HCT116 (cell line): ENCODE results near the gene GNB5. TPM values are rescaled to one million over a fixed set of nuclear protein-coding genes. Genes with fewer than 3 reads are reported as not detected.

Experiments
- ATAC-seq: fragments of 200-7000 bp; cut with Tn5 transposase; 2 replicates; pipeline ENCODE4 v1.9.1; 2020; ENCODE audit warnings: mild to moderate bottlenecking, moderate library complexity
- BruUV-seq: library from RNA; stranded (reverse); fragments of 400-500 nt; replicated peaks from 2 replicates; lab custom pipeline; 2021; lab: Mats Ljungman, UMichigan
- CTCF ChIA-PET: fragments of 300-600 bp; sonication (Branson Sonifier 250); formaldehyde crosslinking; loops from one replicate; lab custom pipeline; 2021; ENCODE audit warnings: antibody characterized with exemption; lab: Charles Lee
- POLR2A ChIA-PET: fragments of 300-600, 350-600 bp; sonication (Branson Sonifier 250); formaldehyde crosslinking; loops from one replicate; lab custom pipeline; 2021; ENCODE audit warnings: antibody characterized with exemption; lab: Charles Lee
- RAD21 ChIA-PET, 2 experiments: fragments of 300-600 bp; sonication (Branson Sonifier 250); formaldehyde crosslinking; loops; one replicate each; lab custom pipeline; 2023; ENCODE audit warnings: low total read pairs in 2 of 2; ENCODE audit not compliant: uncharacterized antibody in 2 of 2, unreplicated experiment in 2 of 2, low non-redundant PET in 1 of 2; lab: Charles Lee
- DNase-seq: peaks from one replicate; pipeline ENCODE4 v3.0.0-alpha.2; 2010; ENCODE audit warnings: low read depth, low spot score
- H2AFZ ChIP-seq: fragments of 200-600 bp; shearing (Covaris generic), sonication (generic); 2 replicates; pipeline ENCODE4 v1.6.1; 2017; ENCODE audit warnings: low read depth, mixed run types, mixed read lengths, antibody characterized with exemption, low read length; ENCODE audit not compliant: poor library complexity, severe bottlenecking
- H3K27ac ChIP-seq: 2 replicates; pipeline ENCODE4 v1.5.1; 2012; ENCODE audit warnings: low read depth, low read length
- H3K27me3 ChIP-seq: fragments of 200-600 bp; sonication (generic); 2 replicates; pipeline ENCODE4 v1.6.1; 2016; ENCODE audit warnings: mixed run types, low read length, mixed read lengths; ENCODE audit not compliant: insufficient read depth
- H3K36me3 ChIP-seq, 2 experiments: fragments of 200-500 bp in 1 of 2; fragments of 200-600 bp in 1 of 2; sonication (Bioruptor generic) in 1 of 2; sonication (generic) in 1 of 2; 2 replicates each; pipeline versions ENCODE4 v1.5.1 to v1.6.1; 2014 to 2016; ENCODE audit warnings: low read length in 2 of 2, inconsistent platforms in 1 of 2, mixed read lengths in 1 of 2, mixed run types in 1 of 2; ENCODE audit not compliant: insufficient read depth in 2 of 2, control insufficient read depth in 1 of 2
- H3K4me1 ChIP-seq, 2 experiments: fragments of 200-600 bp in 1 of 2; sonication (generic) in 1 of 2; 2 replicates each; pipeline versions ENCODE4 v1.5.1 to v1.6.1; 2012 to 2017; ENCODE audit warnings: low read length in 2 of 2, inconsistent platforms in 1 of 2, mild to moderate bottlenecking in 1 of 2, mixed read lengths in 1 of 2, mixed run types in 1 of 2, moderate library complexity in 1 of 2; ENCODE audit not compliant: insufficient read depth in 2 of 2, control insufficient read depth in 1 of 2
- H3K4me2 ChIP-seq: fragments of 200-600 bp; sonication (generic); 2 replicates; pipeline ENCODE4 v1.6.1; 2017; ENCODE audit warnings: mixed run types, low read length, mixed read lengths
- H3K4me3 ChIP-seq, 2 experiments: fragments of 200-600 bp in 1 of 2; sonication (generic) in 1 of 2; replicated peaks in 1 of 2; 2 replicates each; pipeline ENCODE4 v1.5.1; 2011 to 2016; ENCODE audit warnings: low read length in 2 of 2, control low read depth in 1 of 2, low read depth in 1 of 2, mild to moderate bottlenecking in 1 of 2, mixed read lengths in 1 of 2, mixed run types in 1 of 2
- H3K79me2 ChIP-seq: fragments of 200-600 bp; sonication (generic); 2 replicates; pipeline ENCODE4 v1.6.1; 2017; ENCODE audit warnings: mild to moderate bottlenecking, mixed run types, low read length, moderate library complexity, mixed read lengths; ENCODE audit not compliant: insufficient read depth
- H3K9ac ChIP-seq: fragments of 200-600 bp; sonication (generic); 2 replicates; pipeline ENCODE4 v1.6.1; 2016; ENCODE audit warnings: low read length, mixed read lengths
- H3K9me2 ChIP-seq: fragments of 200-600 bp; sonication (generic), shearing (Covaris generic); 2 replicates; pipeline ENCODE4 v1.6.1; 2017; ENCODE audit warnings: mixed run types, mild to moderate bottlenecking, moderate library complexity; ENCODE audit not compliant: insufficient read depth
- H3K9me3 ChIP-seq, 2 experiments: fragments of 200-500 bp in 1 of 2; fragments of 200-600 bp in 1 of 2; sonication (Bioruptor generic) in 1 of 2; sonication (generic) in 1 of 2; 2 replicates each; pipeline ENCODE4 v1.6.1; 2014 to 2017; ENCODE audit warnings: low read length in 2 of 2, mixed read lengths in 2 of 2, inconsistent platforms in 1 of 2, low read depth in 1 of 2, mild to moderate bottlenecking in 1 of 2, mixed run types in 1 of 2, moderate library complexity in 1 of 2; ENCODE audit not compliant: control insufficient read depth in 1 of 2, insufficient read depth in 1 of 2
- H4K20me1 ChIP-seq: fragments of 200-600 bp; sonication (generic), shearing (Covaris generic); 2 replicates; pipeline ENCODE4 v1.6.1; 2017; ENCODE audit warnings: mixed run types, mild to moderate bottlenecking, moderate library complexity; ENCODE audit not compliant: insufficient read depth
- CEBPB ChIP-seq: IDR thresholded peaks from 2 replicates; pipeline ENCODE4 v1.6.1; 2012; ENCODE audit warnings: low read depth
- CTCF ChIP-seq, 3 experiments: fragments of 200-600 bp in 1 of 3; sonication (generic) in 1 of 3; IDR thresholded peaks in 2 of 3; conservative IDR thresholded peaks in 1 of 3; 2 replicates each; pipeline ENCODE4 v1.5.1; 2012 to 2017; ENCODE audit warnings: low read depth in 2 of 3, low read length in 2 of 3, antibody characterized with exemption in 1 of 3, borderline replicate concordance in 1 of 3, control low read depth in 1 of 3, mild to moderate bottlenecking in 1 of 3, mixed read lengths in 1 of 3, mixed run types in 1 of 3, moderate library complexity in 1 of 3; ENCODE audit not compliant: insufficient read depth in 1 of 3
- EZH2 ChIP-seq: fragments of 200-600 bp; sonication (generic); IDR thresholded peaks from 2 replicates; pipeline ENCODE4 v1.6.1; 2017; ENCODE audit warnings: antibody characterized with exemption, mixed run types
- EZH2phosphoT487 ChIP-seq: fragments of 200-600 bp; IDR thresholded peaks from 2 replicates; pipeline ENCODE4 v1.6.1; 2018; ENCODE audit warnings: antibody characterized with exemption, borderline replicate concordance
- FOSL1 ChIP-seq: IDR thresholded peaks from 2 replicates; pipeline ENCODE4 v1.6.1; 2012; ENCODE audit warnings: low read depth
- JUND ChIP-seq: IDR thresholded peaks from 2 replicates; pipeline ENCODE4 v1.6.1; 2012
- MAX ChIP-seq: IDR thresholded peaks from 2 replicates; pipeline ENCODE4 v1.6.1; 2012
- RAD21 ChIP-seq: IDR thresholded peaks from 2 replicates; pipeline ENCODE4 v1.6.1; 2012; ENCODE audit warnings: low read depth, mild to moderate bottlenecking
- SIN3A ChIP-seq: IDR thresholded peaks from 2 replicates; pipeline ENCODE4 v1.6.1; 2012; ENCODE audit warnings: low read depth
- SP1 ChIP-seq: IDR thresholded peaks from 2 replicates; pipeline ENCODE4 v1.6.1; 2012; ENCODE audit warnings: low read depth
- TCF7L2 ChIP-seq: IDR thresholded peaks from 2 replicates; pipeline ENCODE4 v1.7.0; 2011; ENCODE audit warnings: borderline replicate concordance, inconsistent platforms; ENCODE audit not compliant: insufficient read depth, insufficient read length; ENCODE audit errors: extremely low read depth
- YY1 ChIP-seq: IDR thresholded peaks from 2 replicates; pipeline ENCODE4 v1.6.1; 2011; ENCODE audit warnings: low read length, low read depth, moderate library complexity, mild to moderate bottlenecking; ENCODE audit not compliant: insufficient replicate concordance; ENCODE audit errors: extremely low read depth
- intact Hi-C: fragments of 100-400 bp; cut with micrococcal nuclease; formaldehyde crosslinking; loops from 2 replicates; pipeline ENCODE4 v1.10.0; 2022
- total RNA-seq: library from RNA; stranded (reverse); gene quantifications from one replicate; pipeline ENCODE4 v1.2.1, GENCODE V29; 2021; ENCODE audit not compliant: unreplicated experiment
- TF ChIP-seq, protein P1 (sequence below): IDR thresholded peaks from 2 replicates; pipeline ENCODE4 v1.6.1; 2012

The GNB5 gene
- total RNA-seq, 1 experiment from 2014 or later = 27.6 TPM

- CTCF ChIA-PET = no interaction called here
- H3K4me3 ChIP-seq = no peak overlapping the region
Measured at GRCh38 chr15:52146776-52147175, 44.4 kb downstream of the GNB5 start.

More at GRCh38 chr15:52146776-52147175, 44.4 kb downstream of the GNB5 start:
- Histone ChIP-seq H3K4me1 (peaks cover 0 to 13% of the 10 kb centered on the region in 2 experiments; a peak in 2 of 4 replicates), H3K9me3 (no peaks in the 10 kb centered on the region), H3K27me3 (no peaks in the 10 kb centered on the region), H3K79me2 (no peaks in the 10 kb centered on the region), H3K9ac (no peak overlapping the region), H3K27ac (no peak overlapping the region), H4K20me1 (no peaks in the 10 kb centered on the region), H3K36me3 (peaks cover 0 to 2% of the 10 kb centered on the region in 2 experiments; a peak in 1 of 4 replicates), H3K4me2 (no peak overlapping the region), H2AFZ (no peak overlapping the region), H3K9me2 (no peaks in the 10 kb centered on the region)
- POLR2A ChIA-PET = no interaction called here
- BruUV-seq = no TSS peak
- TF ChIP-seq TCF7L2 (no peak), FOSL1 (no peak), EZH2 (no peak), CTCF (IDR thresholded peaks at IDR 0.05 in 2 of 3, conservative IDR thresholded peaks at IDR 0.05 in 1 of 3; ENCODE audit: borderline replicate concordance in 1 of 3, insufficient read depth in 1 of 3, low read depth in 2 of 3, low read length in 2 of 3) (no peak), SP1 (no peak), YY1 (no peak), CEBPB (no peak), MAX (no peak), EZH2phosphoT487 (no peak), JUND (no peak), SIN3A (no peak), RAD21 (no peak)
- TF ChIP-seq, protein P1, sequence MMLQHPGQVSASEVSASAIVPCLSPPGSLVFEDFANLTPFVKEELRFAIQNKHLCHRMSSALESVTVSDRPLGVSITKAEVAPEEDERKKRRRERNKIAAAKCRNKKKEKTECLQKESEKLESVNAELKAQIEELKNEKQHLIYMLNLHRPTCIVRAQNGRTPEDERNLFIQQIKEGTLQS = no peak
- ATAC-seq (no peak), DNase-seq (no peak)
- intact Hi-C loops = no loop called here
- RAD21 ChIA-PET = no interaction called here
